NCI-H345 (cell line): ENCODE results near the gene ATRX.
"Not testable (repeated sequence)": the region's sequence is repeated elsewhere in the genome, so short reads cannot be mapped to it uniquely, and the experiment has no call there.

ENCODE experiments used
- DNase-seq: peaks from one replicate; lab custom pipeline; 2025; lab: John Stamatoyannopoulos, UW

Gene ATRX

DNA sequence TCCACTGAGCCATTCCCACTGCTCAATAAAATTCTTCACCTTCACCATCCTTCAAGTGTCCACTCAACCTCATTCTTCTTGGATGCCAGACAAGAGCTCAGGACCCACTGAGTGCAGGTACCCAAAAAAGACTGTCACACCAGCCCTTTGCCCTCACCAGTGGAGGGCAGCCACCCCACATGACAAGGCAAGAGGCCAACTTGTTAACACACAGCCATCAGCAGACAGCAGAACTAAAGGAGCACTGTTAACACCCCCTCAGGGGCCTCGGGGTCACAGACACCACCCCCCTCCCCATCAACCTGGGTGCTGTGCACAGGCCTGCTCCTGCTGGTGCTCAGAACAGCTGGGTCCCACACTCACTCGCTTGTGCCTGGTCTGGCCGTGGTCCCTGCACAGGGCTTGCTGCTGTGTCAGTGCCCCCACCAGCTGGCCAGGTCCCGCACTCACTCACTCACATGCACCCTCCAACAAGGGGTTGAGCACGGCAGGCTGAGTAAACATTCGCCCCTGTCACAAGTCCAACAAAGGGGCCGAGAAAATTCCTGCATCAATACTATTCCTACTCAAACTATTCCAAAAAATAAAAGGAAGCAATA is 54.1 kb downstream of the ATRX start:
- DNase-seq = no peak

GRCh38 chrX:77726095-77726494 is 59.9 kb downstream of the ATRX start:
- not testable (repeated sequence) for DNase-seq

DNA sequence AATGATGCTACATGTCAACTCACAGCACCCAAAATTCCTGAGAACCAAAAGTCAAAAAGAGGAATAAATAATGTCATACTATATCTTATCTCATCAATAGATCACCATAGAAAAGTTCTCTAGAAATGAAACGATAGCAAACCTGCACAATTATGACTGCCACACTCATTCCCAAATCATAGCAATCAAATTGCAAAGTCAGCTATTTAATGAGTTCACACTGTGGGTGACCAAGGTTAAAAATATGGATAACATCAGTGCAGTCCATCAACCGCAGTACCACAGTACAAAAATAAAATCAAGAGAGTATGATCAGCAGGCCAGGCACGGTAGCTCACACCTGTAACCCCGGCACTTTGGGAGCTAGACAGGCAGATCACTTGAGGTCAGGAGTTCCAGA is 62.3 kb downstream of the ATRX start:
- no peak for DNase-seq

DNA sequence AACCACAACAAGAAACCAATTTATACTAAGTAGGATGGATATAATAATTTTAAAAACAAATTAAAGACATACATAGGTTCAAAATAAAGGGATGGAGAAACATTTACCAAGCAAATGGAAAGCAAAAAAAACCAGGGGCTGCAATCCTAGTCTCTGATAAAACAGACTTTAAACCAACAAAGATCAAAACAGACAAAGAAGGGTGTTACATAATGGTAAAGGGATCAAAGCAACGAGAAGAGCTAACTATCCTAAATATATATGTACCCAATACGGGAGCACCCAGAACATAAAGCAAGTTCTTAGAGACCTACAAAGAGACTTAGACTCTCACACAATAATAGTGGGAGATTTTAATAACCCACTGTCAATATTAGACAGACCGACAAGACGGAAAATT is 66.6 kb downstream of the ATRX start:
- no peak for DNase-seq

- DNase-seq = no peak
These were observed 81.1 kb downstream of the ATRX start for GRCh38 chrX:77704881-77705280.

GRCh38 chrX:77698242-77698641 is 87.8 kb downstream of the ATRX start:
- no peak for DNase-seq

DNA sequence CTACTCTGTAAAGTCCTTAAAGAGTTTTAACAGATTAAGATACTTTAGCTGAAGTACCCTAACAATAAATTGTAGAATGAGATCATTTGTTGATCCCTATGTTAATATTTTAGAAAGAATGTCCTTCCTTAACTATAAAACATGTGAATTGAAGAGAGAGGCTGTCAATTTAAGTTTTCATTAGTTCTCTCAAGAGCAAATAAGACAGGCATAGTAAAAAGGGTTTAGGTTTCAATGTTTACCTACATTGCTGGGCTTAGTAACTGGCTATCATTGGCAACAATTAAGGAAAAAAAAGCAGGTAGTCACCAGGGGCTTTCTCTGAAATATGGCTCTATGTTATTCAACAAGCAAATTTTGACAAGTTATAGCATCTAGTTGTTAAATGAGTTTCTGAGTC is 91.5 kb downstream of the ATRX start:
- DNase-seq = no peak

- DNase-seq = no peak
These were observed 92.4 kb downstream of the ATRX start for GRCh38 chrX:77693594-77693993.

GRCh38 chrX:77691916-77692315 is 94.1 kb downstream of the ATRX start:
- no peak for DNase-seq

DNA sequence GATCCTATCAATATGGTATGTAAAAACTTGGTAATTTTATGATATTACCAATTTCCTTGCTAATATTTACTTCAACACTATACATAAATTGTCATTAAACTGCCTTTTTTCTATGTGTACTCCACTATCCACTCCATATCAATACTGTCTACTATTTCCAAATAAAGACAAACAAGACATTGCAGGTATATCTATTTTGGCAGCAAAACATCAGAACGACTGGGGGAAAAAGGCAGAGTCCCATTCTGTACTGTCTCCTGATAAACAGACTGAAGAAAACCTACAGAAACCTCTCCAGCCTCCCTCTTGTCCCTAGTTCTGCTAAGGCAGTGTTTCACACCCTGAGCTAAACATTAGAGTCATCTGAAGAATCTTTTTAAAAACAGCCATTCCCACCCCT is 96.6 kb downstream of the ATRX start:
- DNase-seq = no peak

DNA sequence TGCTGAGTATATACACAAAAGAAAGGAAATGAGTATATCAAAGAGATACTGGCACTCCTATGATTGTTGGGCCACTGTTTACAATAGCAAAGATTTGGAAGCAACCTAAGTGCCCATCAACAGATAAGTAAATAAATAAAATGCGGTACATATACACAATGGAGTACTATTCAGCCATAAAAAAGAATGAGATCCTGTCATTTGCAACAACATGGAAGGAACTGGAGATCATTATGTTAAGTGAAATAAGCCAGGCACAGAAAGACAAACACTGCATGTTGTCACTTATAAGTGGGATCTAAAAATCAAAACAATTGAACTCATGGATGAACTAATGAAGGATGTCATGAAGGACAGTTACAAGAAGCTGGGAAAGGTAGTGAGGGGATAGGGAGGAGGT is 100.3 kb downstream of the ATRX start:
- DNase-seq = not testable (repeated sequence)

- DNase-seq = no peak
These were observed 106.9 kb downstream of the ATRX start for GRCh38 chrX:77679144-77679543.

- DNase-seq = no peak
These were observed 110.0 kb downstream of the ATRX start for GRCh38 chrX:77675986-77676385.

DNA sequence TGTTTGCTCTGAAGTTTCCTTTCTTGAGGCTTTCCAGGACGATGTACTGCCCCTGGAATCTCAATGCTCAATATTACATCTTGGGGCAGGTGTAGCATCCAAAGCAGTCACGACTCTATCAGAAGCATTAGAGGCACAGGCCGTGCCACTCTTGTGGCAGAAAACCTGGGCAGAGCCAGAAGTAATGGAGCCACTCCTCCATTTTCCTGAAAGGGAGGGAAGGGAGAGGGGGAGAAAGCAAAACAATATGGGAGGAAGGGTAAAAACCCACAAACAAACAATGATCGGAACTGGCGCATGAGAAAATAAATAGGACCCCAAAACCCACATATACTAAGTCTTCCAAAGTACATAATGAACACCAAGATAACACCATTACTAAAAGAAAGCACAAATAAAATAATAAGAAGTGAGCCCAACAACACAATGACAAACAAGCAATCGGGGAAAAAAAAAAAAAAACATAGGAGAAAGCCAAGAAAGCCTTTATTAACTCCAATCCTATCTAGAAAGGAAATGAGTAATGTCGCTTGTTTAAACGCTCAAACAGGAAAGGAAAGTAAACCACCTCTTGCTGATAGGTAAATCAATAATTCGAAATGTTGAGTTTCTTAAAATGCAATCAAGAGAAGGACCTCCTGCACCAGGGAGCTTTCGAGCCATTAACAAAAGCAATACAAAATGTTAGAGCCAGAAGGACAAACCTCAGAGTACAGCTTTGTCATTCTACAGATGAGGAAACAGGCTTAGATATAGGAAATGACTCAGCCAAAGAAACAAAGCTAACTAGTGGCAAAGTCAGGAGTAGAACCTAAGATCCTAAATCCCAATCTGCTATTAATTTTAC is 117.4 kb downstream of the ATRX start:
- DNase-seq = no peak

- no peak for DNase-seq
These were observed 127.1 kb downstream of the ATRX start for GRCh38 chrX:77658886-77659285.

- no peak for DNase-seq
These were observed 133.9 kb downstream of the ATRX start for GRCh38 chrX:77652095-77652494.

GRCh38 chrX:77640702-77641101 is 145.3 kb downstream of the ATRX start:
- no peak for DNase-seq

- no peak for DNase-seq
These were observed 146.2 kb downstream of the ATRX start for GRCh38 chrX:77639820-77640219.

DNA sequence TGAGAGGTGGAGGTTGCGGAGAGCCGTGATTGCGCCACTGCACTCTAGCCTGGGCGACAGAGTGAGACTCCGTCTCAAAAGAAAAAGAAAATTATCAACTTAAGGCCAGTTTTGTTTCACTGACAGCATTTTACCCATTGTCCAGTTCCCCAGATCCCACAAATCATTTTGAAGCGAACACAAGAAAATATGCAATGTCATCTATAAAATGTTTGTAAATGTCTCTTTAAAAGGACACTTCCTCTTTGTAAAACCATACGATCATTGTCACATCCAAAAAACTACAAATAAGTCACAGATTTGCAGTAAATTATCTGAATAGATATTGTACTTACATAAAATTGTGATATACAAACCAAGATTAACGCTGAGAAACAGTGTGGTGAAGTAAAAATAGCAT is 147.6 kb downstream of the ATRX start:
- no peak for DNase-seq

DNA sequence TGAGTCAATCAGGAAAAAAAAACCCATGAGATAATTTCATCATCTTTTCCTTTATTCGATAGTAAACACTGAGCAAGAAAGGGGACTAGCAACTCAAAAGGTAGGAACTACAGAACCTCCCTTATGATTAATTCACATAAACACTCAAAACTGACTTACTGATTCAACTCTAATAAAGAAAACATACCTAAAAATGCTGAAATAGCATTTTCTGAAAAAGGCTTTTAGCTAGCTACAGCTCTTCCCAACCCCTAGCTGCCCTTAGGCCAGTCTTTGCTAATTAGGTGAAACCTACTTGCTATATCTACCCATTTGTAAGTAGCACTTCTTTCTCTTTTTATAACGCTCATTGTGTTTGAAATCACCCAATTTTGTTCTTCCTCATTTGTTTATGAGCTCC is 150.6 kb downstream of the ATRX start:
- no peak for DNase-seq

DNA sequence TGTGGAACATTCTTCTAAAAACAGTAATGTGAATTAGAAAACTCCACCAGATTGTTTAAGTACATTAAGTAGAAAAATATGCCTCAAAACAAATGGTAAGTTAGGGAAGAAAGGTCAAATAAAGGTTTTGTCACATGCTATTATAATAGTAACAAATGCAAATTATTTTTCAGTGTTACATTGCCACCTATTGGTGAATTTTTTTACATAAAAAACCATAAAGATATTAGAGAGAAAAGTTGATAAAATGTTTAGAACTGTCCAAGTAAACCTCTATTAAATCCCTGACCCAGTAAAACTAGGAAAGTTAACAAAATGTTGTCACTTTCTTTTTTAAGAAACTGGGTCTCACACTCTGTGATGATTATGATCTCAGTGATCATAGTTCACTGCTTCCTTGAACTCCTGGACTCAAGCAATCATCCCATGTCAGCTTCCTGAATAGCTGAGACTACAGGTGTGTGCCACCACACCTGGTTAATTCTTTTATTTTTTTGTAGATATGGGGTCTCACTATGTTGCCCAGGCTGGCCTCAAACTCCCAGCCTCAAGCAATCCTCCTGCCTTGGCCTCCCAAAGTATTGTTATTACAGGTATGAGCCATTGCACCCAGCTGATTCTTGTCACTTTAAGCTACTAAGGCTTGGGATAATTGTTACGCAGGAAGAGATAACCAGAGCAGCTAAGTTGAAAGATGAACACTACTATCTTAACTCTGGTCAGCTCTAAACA is 157.6 kb downstream of the ATRX start:
- DNase-seq = no peak

GRCh38 chrX:77622672-77623071 is 163.3 kb downstream of the ATRX start:
- DNase-seq = no peak

DNA sequence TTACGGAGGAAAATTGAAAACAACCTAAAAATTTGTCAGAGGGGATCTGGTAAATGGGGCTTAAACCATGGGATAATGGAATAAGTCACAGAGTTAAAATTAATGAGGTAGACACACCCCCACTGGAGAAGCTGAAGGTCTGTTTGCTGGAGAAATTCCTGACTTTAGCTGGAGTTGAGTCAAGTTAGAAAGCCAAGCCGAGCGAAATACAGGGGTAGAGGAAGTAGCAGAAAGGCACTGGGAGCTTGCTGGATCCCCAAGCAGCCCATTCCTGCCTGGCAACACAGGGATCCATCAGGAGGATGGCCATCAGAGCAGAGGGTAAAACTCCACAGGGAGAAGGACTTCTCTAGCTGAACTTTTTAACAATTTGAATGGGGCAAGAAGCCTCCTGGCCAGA is 163.8 kb downstream of the ATRX start:
- DNase-seq = no peak
